Hepatocyte (in vitro differentiated cells): ENCODE data around the gene NEK10.

Experiments
- EZH2 ChIP-seq: fragments of 200-600 bp; sonication (generic); IDR thresholded peaks from 2 replicates; pipeline ENCODE4 v1.6.1; 2016; ENCODE audit warnings: antibody characterized with exemption, mild to moderate bottlenecking, borderline replicate concordance
- EZH2phosphoT487 ChIP-seq: fragments of 200-600 bp; sonication (generic); IDR thresholded peaks from one replicate; pipeline ENCODE4 v1.6.1; 2018; ENCODE audit warnings: antibody characterized with exemption, mild to moderate bottlenecking, low read depth, moderate library complexity; ENCODE audit not compliant: unreplicated experiment, severe bottlenecking
- TF ChIP-seq, protein P1 (sequence below): fragments of 200-600 bp; sonication (generic); IDR thresholded peaks from 2 replicates; pipeline ENCODE4 v1.5.1; 2016; ENCODE audit warnings: antibody characterized with exemption, mild to moderate bottlenecking; ENCODE audit not compliant: poor library complexity

DNA sequence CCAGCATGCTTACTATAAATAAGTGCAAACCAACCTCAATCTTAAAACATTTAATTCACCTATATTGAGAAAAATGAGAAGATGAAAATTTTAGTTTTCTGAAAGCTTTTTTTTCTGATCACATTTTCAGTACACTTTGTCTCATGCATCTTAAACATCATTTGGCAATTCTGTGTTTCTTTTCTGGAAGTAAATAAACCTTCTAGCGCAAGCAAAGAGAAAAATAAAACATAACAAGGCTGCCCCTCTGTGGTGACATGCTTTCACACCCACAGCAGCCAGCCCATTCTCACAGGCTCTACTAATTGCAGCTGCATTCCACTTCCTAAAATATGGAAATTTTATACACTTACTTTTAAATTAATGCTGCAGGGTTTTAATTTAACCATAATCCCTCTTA lies 90.1 kb downstream of the NEK10 start:
- TF ChIP-seq, protein P1, sequence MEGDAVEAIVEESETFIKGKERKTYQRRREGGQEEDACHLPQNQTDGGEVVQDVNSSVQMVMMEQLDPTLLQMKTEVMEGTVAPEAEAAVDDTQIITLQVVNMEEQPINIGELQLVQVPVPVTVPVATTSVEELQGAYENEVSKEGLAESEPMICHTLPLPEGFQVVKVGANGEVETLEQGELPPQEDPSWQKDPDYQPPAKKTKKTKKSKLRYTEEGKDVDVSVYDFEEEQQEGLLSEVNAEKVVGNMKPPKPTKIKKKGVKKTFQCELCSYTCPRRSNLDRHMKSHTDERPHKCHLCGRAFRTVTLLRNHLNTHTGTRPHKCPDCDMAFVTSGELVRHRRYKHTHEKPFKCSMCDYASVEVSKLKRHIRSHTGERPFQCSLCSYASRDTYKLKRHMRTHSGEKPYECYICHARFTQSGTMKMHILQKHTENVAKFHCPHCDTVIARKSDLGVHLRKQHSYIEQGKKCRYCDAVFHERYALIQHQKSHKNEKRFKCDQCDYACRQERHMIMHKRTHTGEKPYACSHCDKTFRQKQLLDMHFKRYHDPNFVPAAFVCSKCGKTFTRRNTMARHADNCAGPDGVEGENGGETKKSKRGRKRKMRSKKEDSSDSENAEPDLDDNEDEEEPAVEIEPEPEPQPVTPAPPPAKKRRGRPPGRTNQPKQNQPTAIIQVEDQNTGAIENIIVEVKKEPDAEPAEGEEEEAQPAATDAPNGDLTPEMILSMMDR: peak; percentile 67
- TF ChIP-seq EZH2: no peak
- no peak for TF ChIP-seq EZH2phosphoT487
